ENCODE results near the gene AK8.

GRCh38 chr9:132842124-132843044 lies 35.7 kb downstream of the AK8 start:
- no peak for TF ChIP-seq MAX (IDR thresholded peaks at IDR 0.05)
- no peak for TF ChIP-seq CTCF (IDR thresholded peaks at IDR 0.05 in 2 of 3, conservative IDR thresholded peaks at IDR 0.05 in 1 of 3; ENCODE audit: borderline replicate concordance in 1 of 3, insufficient read depth in 1 of 3, low read depth in 2 of 3, low read length in 2 of 3)
- no peak for TF ChIP-seq ZFX (IDR thresholded peaks at IDR 0.05)
- TF ChIP-seq YY1 (IDR thresholded peaks at IDR 0.05; ENCODE audit: extremely low read depth, insufficient replicate concordance, low read depth, low read length): no peak
- TF ChIP-seq EZH2 (IDR thresholded peaks at IDR 0.05): no peak
- no peak for TF ChIP-seq POLR2A (IDR thresholded peaks at IDR 0.05; ENCODE audit: borderline replicate concordance, extremely low read depth, insufficient read depth, insufficient read length)
- TF ChIP-seq REST (IDR thresholded peaks at IDR 0.05; ENCODE audit: low read depth): no peak
- no peak for TF ChIP-seq CEBPB (IDR thresholded peaks at IDR 0.05; ENCODE audit: low read depth)
- TF ChIP-seq POLR2AphosphoS5 (IDR thresholded peaks at IDR 0.05; ENCODE audit: low read depth, low read length): no peak
- TF ChIP-seq EZH2phosphoT487 (IDR thresholded peaks at IDR 0.05; ENCODE audit: borderline replicate concordance): no peak
- no peak for TF ChIP-seq TCF7L2 (IDR thresholded peaks at IDR 0.05; ENCODE audit: borderline replicate concordance, extremely low read depth, insufficient read depth, insufficient read length)
- TF ChIP-seq FOSL1 (IDR thresholded peaks at IDR 0.05; ENCODE audit: low read depth): no peak
- TF ChIP-seq ZBTB33 (IDR thresholded peaks at IDR 0.05; ENCODE audit: extremely low read depth, insufficient replicate concordance, low read length): no peak
